Stimulated activated CD4-positive, alpha-beta T cell treated with anti-CD3 and anti-CD28 coated beads, TNF-alpha, amount 100 ng/mL, for 24 hours (primary cell): ENCODE measurements around the gene NCKAP5.
"Not testable (repeated sequence)": the region's sequence is repeated elsewhere in the genome, so short reads cannot be mapped to it uniquely, and the experiment has no call there.

ENCODE experiments used
- DNase-seq, 3 experiments: peaks; one replicate each; pipeline ENCODE4 v3.0.0-alpha.2; 2020; ENCODE audit warnings: low read depth in 3 of 3

Gene NCKAP5

GRCh38 chr2:133497270-133497893 lies 70.9 kb downstream of the NCKAP5 start:
- no peak for DNase-seq

GRCh38 chr2:133496501-133497269 lies 71.6 kb downstream of the NCKAP5 start:
- DNase-seq = no peak

GRCh38 chr2:133495226-133495625 lies 73.0 kb downstream of the NCKAP5 start:
- DNase-seq = no peak

GRCh38 chr2:133492719-133493380 lies 75.4 kb downstream of the NCKAP5 start:
- DNase-seq = no peak

- no peak for DNase-seq
Observed at GRCh38 chr2:133490411-133490980, 77.8 kb downstream of the NCKAP5 start.

- DNase-seq = no peak
Observed at GRCh38 chr2:133489641-133490410, 78.4 kb downstream of the NCKAP5 start.

- DNase-seq = no peak
Observed at GRCh38 chr2:133489146-133489545, 79.1 kb downstream of the NCKAP5 start.

- DNase-seq = no peak
Observed at GRCh38 chr2:133486771-133487191, 81.5 kb downstream of the NCKAP5 start.

- DNase-seq = no peak
Observed at GRCh38 chr2:133485868-133486267, 82.4 kb downstream of the NCKAP5 start.

- no peak for DNase-seq
Observed at GRCh38 chr2:133484784-133485183, 83.5 kb downstream of the NCKAP5 start.

- no peak for DNase-seq
Observed at GRCh38 chr2:133484106-133484505, 84.2 kb downstream of the NCKAP5 start.

GRCh38 chr2:133483181-133483580 lies 85.1 kb downstream of the NCKAP5 start:
- DNase-seq = no peak

- no peak for DNase-seq
Observed at GRCh38 chr2:133480707-133481429, 87.4 kb downstream of the NCKAP5 start.

GRCh38 chr2:133477616-133477990 lies 90.7 kb downstream of the NCKAP5 start:
- DNase-seq = no peak

- DNase-seq = no peak
Observed at GRCh38 chr2:133476931-133477615, 91.2 kb downstream of the NCKAP5 start.

- no peak for DNase-seq
Observed at GRCh38 chr2:133476286-133476685, 92.0 kb downstream of the NCKAP5 start.

- DNase-seq = no peak
Observed at GRCh38 chr2:133475610-133476009, 92.7 kb downstream of the NCKAP5 start.

- not testable (repeated sequence) for DNase-seq
Observed at GRCh38 chr2:133470446-133470845, 97.8 kb downstream of the NCKAP5 start.

- no peak for DNase-seq
Observed at GRCh38 chr2:133462811-133463210, 105.5 kb downstream of the NCKAP5 start.

- DNase-seq = no peak
Observed at GRCh38 chr2:133461484-133461883, 106.8 kb downstream of the NCKAP5 start.

GRCh38 chr2:133459590-133459989 lies 108.7 kb downstream of the NCKAP5 start:
- DNase-seq = no peak
